Endothelial cell of umbilical vein (primary cell): ENCODE data around the gene RNF175. TPM values are rescaled to one million over a fixed set of nuclear protein-coding genes. Genes with fewer than 3 reads are reported as not detected.

Source experiments
- BruUV-seq: library from RNA; stranded (reverse); fragments of 400-500 nt; replicated peaks from 2 replicates; lab custom pipeline; 2021; lab: Mats Ljungman, UMichigan
- CTCF ChIA-PET: fragments of 300-600, 350-600 bp; sonication (Branson Sonifier 250); formaldehyde crosslinking; loops from one replicate; lab custom pipeline; 2021; ENCODE audit warnings: antibody characterized with exemption, inconsistent platforms; lab: Charles Lee
- POLR2A ChIA-PET: fragments of 300-600, 350-600 bp; sonication (Branson Sonifier 250); formaldehyde crosslinking; loops from one replicate; lab custom pipeline; 2021; ENCODE audit warnings: antibody characterized with exemption, inconsistent platforms; lab: Charles Lee
- DNase-seq: peaks from one replicate; pipeline ENCODE4 v3.0.0-alpha.2; 2011; ENCODE audit warnings: low read depth, low spot score
- FAIRE-seq: peaks from 2 replicates; lab custom pipeline; 2011; peaks lifted over from hg19 to GRCh38; lab: Jason Lieb, UNC
- H2AFZ ChIP-seq: 2 replicates; pipeline ENCODE4 v1.6.0; 2012; ENCODE audit warnings: low read depth, low read length, control low read depth, inconsistent platforms
- H3K27ac ChIP-seq: 2 replicates; pipeline ENCODE4 v1.5.1; 2011; ENCODE audit warnings: low read depth, mild to moderate bottlenecking, control low read depth, low read length, moderate library complexity; ENCODE audit not compliant: insufficient read depth
- H3K27me3 ChIP-seq, 2 experiments: 2 replicates each; pipeline versions ENCODE4 v1.6.0 to v1.6.1; 2011; ENCODE audit warnings: low read length in 2 of 2, mixed read lengths in 1 of 2; ENCODE audit not compliant: control insufficient read depth in 2 of 2, insufficient read depth in 2 of 2
- H3K36me3 ChIP-seq, 2 experiments: 2 replicates in 1 of 2; 3 replicates in 1 of 2; pipeline ENCODE4 v1.5.1; 2011; ENCODE audit warnings: low read length in 2 of 2, mild to moderate bottlenecking in 1 of 2, moderate library complexity in 1 of 2; ENCODE audit not compliant: control insufficient read depth in 2 of 2, insufficient read depth in 2 of 2; ENCODE audit errors: extremely low read depth in 1 of 2
- H3K4me1 ChIP-seq: 3 replicates; pipeline ENCODE4 v1.5.1; 2011; ENCODE audit warnings: mild to moderate bottlenecking, low read length; ENCODE audit not compliant: control insufficient read depth, insufficient read depth; ENCODE audit errors: extremely low read depth
- H3K4me2 ChIP-seq: 2 replicates; pipeline ENCODE4 v1.6.1; 2011; ENCODE audit warnings: low read length, control low read depth, mixed read lengths; ENCODE audit not compliant: insufficient read depth
- H3K4me3 ChIP-seq, 3 experiments: fragments of 200-600 bp in 1 of 3; sonication (generic), shearing (Covaris generic) in 1 of 3; replicated peaks in 1 of 3; 2 replicates each; pipeline ENCODE4 v1.5.1; 2011 to 2016; ENCODE audit warnings: control low read depth in 3 of 3, low read length in 3 of 3, mild to moderate bottlenecking in 2 of 3, inconsistent platforms in 1 of 3, low read depth in 1 of 3, moderate library complexity in 1 of 3; ENCODE audit not compliant: insufficient read depth in 1 of 3
- H3K79me2 ChIP-seq: 2 replicates; pipeline ENCODE4 v1.6.0; 2012; ENCODE audit warnings: low read length, inconsistent platforms; ENCODE audit not compliant: control insufficient read depth, insufficient read depth
- H3K9ac ChIP-seq: replicated peaks from 2 replicates; pipeline ENCODE3; 2011; ENCODE audit warnings: low read length, control low read depth; ENCODE audit not compliant: insufficient read depth; ENCODE audit errors: extremely low read depth
- H3K9me1 ChIP-seq: replicated peaks from 3 replicates; pipeline ENCODE4 v1.6.0; 2011; ENCODE audit warnings: mild to moderate bottlenecking, low read length; ENCODE audit not compliant: control insufficient read depth, insufficient read depth; ENCODE audit errors: extremely low read depth
- H3K9me3 ChIP-seq: replicated peaks from 2 replicates; pipeline ENCODE4 v1.5.1; 2012; ENCODE audit warnings: low read length, inconsistent platforms; ENCODE audit not compliant: control insufficient read depth, insufficient read depth
- H4K20me1 ChIP-seq: replicated peaks from 2 replicates; pipeline ENCODE3; 2011; ENCODE audit warnings: mild to moderate bottlenecking, low read length; ENCODE audit not compliant: control insufficient read depth, insufficient read depth; ENCODE audit errors: extremely low read depth
- CTCF ChIP-seq, 2 donors: IDR thresholded peaks; 1 replicate in 1 of 2; 2 replicates in 1 of 2; pipeline ENCODE4 v1.5.1; 2011; ENCODE audit warnings: low read length in 2 of 2, mild to moderate bottlenecking in 2 of 2, moderate library complexity in 2 of 2, control low read depth in 1 of 2, inconsistent platforms in 1 of 2, low read depth in 1 of 2; ENCODE audit not compliant: insufficient read depth in 1 of 2; ENCODE audit errors: extremely low read depth in 1 of 2
- FOS ChIP-seq: IDR thresholded peaks from 2 replicates; pipeline ENCODE4 v1.6.1; 2011; ENCODE audit warnings: mild to moderate bottlenecking, low read length, moderate library complexity, borderline replicate concordance; ENCODE audit not compliant: insufficient read depth
- GATA2 ChIP-seq: IDR thresholded peaks from 2 replicates; pipeline ENCODE4 v1.7.0; 2011; ENCODE audit warnings: low read depth, mild to moderate bottlenecking, moderate library complexity, mixed read lengths, low read length; ENCODE audit not compliant: insufficient read length, insufficient read depth
- JUN ChIP-seq: IDR thresholded peaks from 2 replicates; pipeline ENCODE4 v1.6.1; 2011; ENCODE audit warnings: borderline replicate concordance, low read depth; ENCODE audit not compliant: insufficient read length, insufficient read depth
- POLR2A ChIP-seq: IDR thresholded peaks from 2 replicates; pipeline ENCODE4 v1.6.1; 2012; ENCODE audit warnings: low read depth, mild to moderate bottlenecking, control low read depth, low read length
- POLR2AphosphoS5 ChIP-seq: IDR thresholded peaks from 2 replicates; pipeline ENCODE4 v1.6.1; 2012; ENCODE audit warnings: low read depth, mild to moderate bottlenecking, control low read depth, low read length, moderate library complexity; ENCODE audit not compliant: insufficient read depth
- dilution Hi-C: fragments of 300-500 bp; cut with MboI; formaldehyde crosslinking; loops from one replicate; pipeline ENCODE4 v1.15.0; 2019; ENCODE audit warnings: low sequenced_read_pairs; ENCODE audit not compliant: extremely low pct_ligation_motif_present
- intact Hi-C: fragments of 100-400 bp; cut with micrococcal nuclease; formaldehyde crosslinking; loops from one replicate; pipeline ENCODE4 v1.10.0; 2022
- polyA plus RNA-seq, 4 experiments: library from polyadenylated mRNA; depleted of rRNA in 3 of 4; stranded (reverse) in 3 of 4; unstranded in 1 of 4; fragments of >200 nt; gene quantifications; 2 replicates each; pipeline versions ENCODE4 v1.2.1 to v1.2.3, GENCODE V29; 2011 to 2012; ENCODE audit warnings: missing spikeins in 1 of 4
- total RNA-seq: library from RNA; stranded (reverse); gene quantifications from 2 replicates; pipeline ENCODE4 v1.2.3, GENCODE V29; 2021

The RNF175 gene
- total and polyA plus RNA-seq, 2 donors (not counting 3 experiments of a cell fraction or from before 2014, with no cell fraction given): not detected

GRCh38 chr4:153679486-153679885, 80.3 kb downstream of the RNF175 start:
- no peak overlapping the region for H3K4me2 ChIP-seq
- no peak overlapping the region for H3K9ac ChIP-seq
- H4K20me1 ChIP-seq: no peaks in the 10 kb centered on the region
- dilution Hi-C loops (no loop called here), intact Hi-C loops (no loop called here)
- peaks cover 14% of the 10 kb centered on the region for H3K4me1 ChIP-seq
- peaks cover 13 to 28% of the 10 kb centered on the region in 2 experiments for H3K27me3 ChIP-seq
- H3K79me2 ChIP-seq: no peaks in the 10 kb centered on the region
- ChIA-PET CTCF (interaction anchor here (1.2 kb wide), 1 partner anchor 30 kb away, joined by 4 read pairs; no protein-coding TSS in a partner anchor), POLR2A (no interaction called here)
- BruUV-seq: no TSS peak
- no peak for FAIRE-seq
- H2AFZ ChIP-seq: no peak overlapping the region
- no peaks in the 10 kb centered on the region for H3K9me1 ChIP-seq
- H3K36me3 ChIP-seq: no peaks in the 10 kb centered on the region
- no peaks in the 10 kb centered on the region for H3K9me3 ChIP-seq
- no peak overlapping the region for H3K27ac ChIP-seq
- TF ChIP-seq JUN (no peak), POLR2A (no peak), CTCF (IDR thresholded peaks at IDR 0.05; ENCODE audit: extremely low read depth in 1 of 2, insufficient read depth in 1 of 2, low read depth in 1 of 2, low read length in 2 of 2) (no peak), GATA2 (no peak)
- H3K4me3 ChIP-seq: no peak overlapping the region
- no peak for DNase-seq

- H3K4me2 ChIP-seq: no peak overlapping the region
- H3K9me1 ChIP-seq: no peaks in the 10 kb centered on the region
- intact Hi-C loops: loop anchor here (2.0 kb wide), 1 partner anchor 16 kb away; no protein-coding TSS in a partner anchor
- FAIRE-seq (peak; percentile 87), DNase-seq (peak; percentile 86)
- H3K4me1 ChIP-seq: peaks cover 14% of the 10 kb centered on the region
- no peak overlapping the region for H3K4me3 ChIP-seq
- POLR2A ChIA-PET: no interaction called here
- no TSS peak for BruUV-seq
- H4K20me1 ChIP-seq: no peaks in the 10 kb centered on the region
- no peaks in the 10 kb centered on the region for H3K9me3 ChIP-seq
- H2AFZ ChIP-seq: no peak overlapping the region
- no peaks in the 10 kb centered on the region for H3K36me3 ChIP-seq
- CTCF ChIA-PET: interaction anchor here (0.6 to 1.4 kb wide), 3 partner anchors 27 to 73 kb away, joined by 4 to 9 read pairs (median 6); no protein-coding TSS in a partner anchor
- no peaks in the 10 kb centered on the region for H3K79me2 ChIP-seq
- dilution Hi-C loops: no loop called here
- H3K9ac ChIP-seq: no peak overlapping the region
- peaks cover 4 to 7% of the 10 kb centered on the region in 2 experiments for H3K27me3 ChIP-seq
- H3K27ac ChIP-seq: peak overlapping the region; percentile 35
- TF ChIP-seq FOS: peak; percentile 57
- TF ChIP-seq JUN: peak; percentile 87
- no peak for TF ChIP-seq POLR2AphosphoS5
Observed at GRCh38 chr4:153676984-153677383, 82.8 kb downstream of the RNF175 start.
